Ascending aorta (tissue), 2 donors: Measurements from ENCODE around the gene COQ2. TPM values are rescaled to one million over a fixed set of nuclear protein-coding genes. Genes with fewer than 3 reads are reported as not detected.

Experiments
- DNase-seq, 2 donors: peaks; one replicate each; pipeline ENCODE4 v3.0.0-alpha.2; 2019; ENCODE audit warnings: low spot score in 2 of 2
- H3K27ac ChIP-seq, 2 donors: fragments of 200-600 bp; sonication (generic); one replicate each; pipeline ENCODE4 v1.5.1; 2016 to 2017; ENCODE audit warnings: mild to moderate bottlenecking in 1 of 2
- H3K27me3 ChIP-seq: fragments of 200-600 bp; sonication (generic); one replicate; pipeline ENCODE4 v1.5.1; 2017
- H3K36me3 ChIP-seq, 2 donors: fragments of 200-600 bp; sonication (generic); one replicate each; pipeline ENCODE4 v1.5.1; 2016
- H3K4me1 ChIP-seq, 2 donors: fragments of 200-600 bp; sonication (generic); one replicate each; pipeline ENCODE4 v1.5.1; 2016 to 2017; ENCODE audit warnings: mild to moderate bottlenecking in 1 of 2
- H3K4me3 ChIP-seq, 2 donors: fragments of 200-600 bp; sonication (generic); one replicate each; pipeline ENCODE4 v1.5.1; 2016 to 2017; ENCODE audit warnings: mild to moderate bottlenecking in 1 of 2
- H3K9me3 ChIP-seq, 2 donors: fragments of 200-600 bp; sonication (generic); one replicate each; pipeline ENCODE4 v1.5.1; 2016
- intact Hi-C: fragments of 100-400 bp; cut with DNase I; formaldehyde crosslinking; loops from one replicate; pipeline ENCODE4 v1.15.1; 2023
- total RNA-seq: library from RNA; depleted of rRNA; stranded (reverse); fragments of >200 nt; gene quantifications from one replicate; pipeline ENCODE4 v1.1.0, GENCODE V29; 2016
- TF ChIP-seq, protein P1 (sequence below), 3 experiments: fragments of 200-600 bp in 2 of 3; fragments of 450-650 bp in 1 of 3; sonication (generic) in 2 of 3; IDR thresholded peaks; one replicate each; pipeline ENCODE4 v1.5.1; 2016 to 2019; ENCODE audit warnings: antibody characterized with exemption in 3 of 3, mild to moderate bottlenecking in 1 of 3, moderate library complexity in 1 of 3

Gene COQ2
- total RNA-seq, 1 donor from 2014 or later: 9.7 TPM

DNA sequence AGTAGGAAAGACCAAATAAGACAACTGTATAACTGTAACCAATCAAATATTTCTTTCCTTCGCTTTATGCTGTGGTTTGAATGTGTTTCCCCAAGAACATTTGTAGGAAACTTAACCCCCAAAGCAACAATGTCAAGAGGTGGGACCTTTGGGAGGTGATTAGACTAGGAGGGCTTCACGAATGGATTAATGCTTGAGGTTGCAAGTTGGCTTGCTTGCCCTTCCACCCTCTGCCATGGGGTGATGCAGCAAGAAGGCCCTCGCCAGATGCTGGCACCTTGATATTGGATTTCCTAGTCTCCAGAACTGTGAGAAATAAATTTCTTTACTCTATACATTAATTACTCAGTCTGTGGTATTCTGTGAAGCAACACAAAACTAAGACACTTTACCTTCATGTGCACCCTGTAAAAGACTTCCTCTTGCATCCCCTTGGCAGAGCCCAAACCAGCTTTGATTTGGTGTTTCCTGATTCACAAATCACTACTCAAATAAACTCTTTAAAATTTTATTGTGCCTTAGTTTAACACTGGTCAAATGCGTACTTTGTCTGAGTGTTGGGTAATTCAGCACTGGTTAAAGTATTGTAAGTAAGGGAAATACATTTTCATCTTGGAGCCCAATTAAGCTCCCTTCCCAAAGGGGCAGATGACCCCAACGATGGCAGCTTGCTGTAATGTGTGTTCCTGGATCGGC lies 59.9 kb downstream of the COQ2 start:
- Histone ChIP-seq H3K36me3 (no peaks in the 10 kb centered on the region), H3K4me1 (no peaks in the 10 kb centered on the region), H3K9me3 (no peaks in the 10 kb centered on the region), H3K27me3 (no peaks in the 10 kb centered on the region), H3K4me3 (no peak overlapping the region), H3K27ac (no peak overlapping the region)
- intact Hi-C loops: no loop called here
- DNase-seq: no peak
- TF ChIP-seq, protein P1, sequence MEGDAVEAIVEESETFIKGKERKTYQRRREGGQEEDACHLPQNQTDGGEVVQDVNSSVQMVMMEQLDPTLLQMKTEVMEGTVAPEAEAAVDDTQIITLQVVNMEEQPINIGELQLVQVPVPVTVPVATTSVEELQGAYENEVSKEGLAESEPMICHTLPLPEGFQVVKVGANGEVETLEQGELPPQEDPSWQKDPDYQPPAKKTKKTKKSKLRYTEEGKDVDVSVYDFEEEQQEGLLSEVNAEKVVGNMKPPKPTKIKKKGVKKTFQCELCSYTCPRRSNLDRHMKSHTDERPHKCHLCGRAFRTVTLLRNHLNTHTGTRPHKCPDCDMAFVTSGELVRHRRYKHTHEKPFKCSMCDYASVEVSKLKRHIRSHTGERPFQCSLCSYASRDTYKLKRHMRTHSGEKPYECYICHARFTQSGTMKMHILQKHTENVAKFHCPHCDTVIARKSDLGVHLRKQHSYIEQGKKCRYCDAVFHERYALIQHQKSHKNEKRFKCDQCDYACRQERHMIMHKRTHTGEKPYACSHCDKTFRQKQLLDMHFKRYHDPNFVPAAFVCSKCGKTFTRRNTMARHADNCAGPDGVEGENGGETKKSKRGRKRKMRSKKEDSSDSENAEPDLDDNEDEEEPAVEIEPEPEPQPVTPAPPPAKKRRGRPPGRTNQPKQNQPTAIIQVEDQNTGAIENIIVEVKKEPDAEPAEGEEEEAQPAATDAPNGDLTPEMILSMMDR (IDR thresholded peaks at IDR 0.05): no peak

DNA sequence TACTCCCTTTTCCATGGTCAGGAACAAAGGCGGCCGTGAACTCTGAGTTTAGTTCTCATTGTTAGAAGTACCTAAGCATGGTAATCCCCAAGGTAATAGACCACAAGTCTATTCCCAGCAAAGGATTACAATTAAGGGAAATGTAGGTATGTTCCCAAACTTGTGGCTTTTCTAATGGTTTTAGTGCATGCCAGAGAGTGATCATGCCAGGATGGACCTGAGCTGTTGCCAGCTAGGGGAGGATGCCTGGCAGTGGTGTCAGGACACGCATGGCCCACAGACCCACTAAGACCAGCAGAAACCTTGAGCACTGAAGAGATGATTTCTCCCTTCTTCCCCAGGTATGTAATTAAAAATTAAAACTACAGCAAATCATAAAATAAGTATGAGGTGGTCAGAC lies 60.8 kb downstream of the COQ2 start:
- H3K4me3 ChIP-seq: no peak overlapping the region
- H3K9me3 ChIP-seq: no peaks in the 10 kb centered on the region
- no peaks in the 10 kb centered on the region for H3K27me3 ChIP-seq
- H3K4me1 ChIP-seq: no peaks in the 10 kb centered on the region
- no peak overlapping the region for H3K27ac ChIP-seq
- DNase-seq: no peak
- TF ChIP-seq, protein P1 (IDR thresholded peaks at IDR 0.05): no peak
- H3K36me3 ChIP-seq: no peaks in the 10 kb centered on the region
- intact Hi-C loops: no loop called here

GRCh38 chr4:83221897-83222441 lies 62.6 kb downstream of the COQ2 start:
- H3K27ac ChIP-seq: no peak overlapping the region
- H3K36me3 ChIP-seq: no peaks in the 10 kb centered on the region
- H3K9me3 ChIP-seq: no peaks in the 10 kb centered on the region
- TF ChIP-seq, protein P1 (IDR thresholded peaks at IDR 0.05): no peak
- DNase-seq: no peak
- intact Hi-C loops: no loop called here
- no peaks in the 10 kb centered on the region for H3K27me3 ChIP-seq
- H3K4me1 ChIP-seq: no peaks in the 10 kb centered on the region
- H3K4me3 ChIP-seq: no peak overlapping the region

DNA sequence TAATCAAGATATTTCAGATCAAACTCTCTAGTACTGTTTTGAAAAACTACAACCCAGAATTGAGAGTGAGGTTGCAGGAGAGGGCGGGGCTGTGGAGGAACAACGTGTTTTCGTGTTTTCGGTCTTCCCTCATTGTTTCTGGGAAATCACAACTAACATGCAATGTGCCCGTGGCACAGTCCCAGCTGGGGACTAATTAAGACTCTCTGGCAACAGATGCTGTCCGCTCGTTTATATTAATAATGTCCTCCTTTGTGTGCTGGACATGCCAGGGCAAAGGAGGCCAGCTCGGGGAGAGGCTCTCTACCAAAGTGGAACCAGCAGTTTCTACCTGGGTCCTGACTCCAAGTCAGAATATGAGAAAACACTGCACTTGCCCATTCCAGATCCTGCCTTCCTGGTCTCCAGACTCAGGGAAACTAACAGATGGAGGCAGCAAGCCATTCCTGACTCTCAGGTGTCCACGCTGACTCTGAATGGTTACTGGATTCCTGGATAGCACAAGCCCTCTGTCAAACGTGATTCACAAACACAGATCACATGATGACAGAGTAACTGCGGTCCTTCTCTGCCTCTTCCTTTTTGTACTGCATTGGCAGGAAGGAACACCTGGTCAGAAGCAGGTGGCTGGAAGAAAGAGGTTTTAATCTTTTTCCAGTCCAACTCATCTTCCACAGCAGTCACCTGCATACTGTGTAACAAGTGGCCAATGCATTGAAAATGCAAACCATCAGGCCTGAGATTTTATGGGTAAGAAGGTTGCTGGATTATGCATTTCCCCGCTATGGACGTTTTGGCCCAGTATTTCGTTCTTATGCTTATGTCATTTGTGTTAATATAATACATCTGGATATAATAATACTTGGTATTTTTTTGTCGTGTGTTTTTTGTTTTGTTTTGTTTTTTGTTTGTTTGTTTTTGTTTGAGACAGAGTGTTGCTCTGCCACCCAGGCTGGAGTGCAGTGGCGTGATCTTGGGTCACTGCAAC lies 65.0 kb downstream of the COQ2 start:
- TF ChIP-seq, protein P1 (IDR thresholded peaks at IDR 0.05): no peak
- Histone ChIP-seq H3K27ac (no peak overlapping the region), H3K9me3 (no peaks in the 10 kb centered on the region), H3K4me3 (no peak overlapping the region), H3K27me3 (no peaks in the 10 kb centered on the region), H3K36me3 (no peaks in the 10 kb centered on the region), H3K4me1 (no peaks in the 10 kb centered on the region)
- intact Hi-C loops: no loop called here
- DNase-seq: no peak

DNA sequence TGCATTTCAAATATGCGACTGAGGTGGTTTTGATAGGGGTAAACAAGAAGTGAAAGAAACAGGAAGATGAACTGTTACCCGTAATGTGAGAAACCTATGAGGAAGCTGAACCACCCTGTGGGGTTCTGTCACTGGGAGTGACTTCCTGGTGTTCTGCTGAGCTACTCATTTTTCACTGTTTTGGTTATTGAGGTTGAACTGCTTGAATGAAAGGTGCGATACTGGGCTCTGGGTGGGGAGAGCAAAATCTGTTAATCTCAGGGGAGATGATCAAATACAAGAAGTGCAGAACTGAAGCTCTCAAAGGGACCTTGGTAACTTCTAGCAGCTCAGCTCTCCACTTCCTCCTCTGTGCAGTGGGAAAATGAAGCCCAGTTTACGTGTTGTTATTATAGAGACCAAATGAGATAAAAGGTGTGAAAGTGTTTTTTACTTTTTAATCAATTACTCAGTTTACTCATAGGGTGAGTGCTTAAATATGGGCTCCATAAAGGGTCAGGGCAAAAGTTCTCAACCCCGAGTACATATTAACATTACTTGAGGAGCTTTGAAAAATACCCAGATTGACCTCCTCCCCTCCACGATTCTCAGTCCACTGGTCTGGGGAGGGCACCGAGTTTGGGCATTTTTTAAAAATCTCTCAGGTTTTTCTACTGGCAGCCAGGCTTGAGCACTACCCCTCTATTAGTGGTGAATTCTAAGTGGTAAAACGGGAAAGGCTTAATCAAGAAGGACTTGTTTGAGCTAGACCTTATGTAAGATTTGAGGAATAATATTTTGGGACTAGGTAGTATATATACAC lies 66.7 kb downstream of the COQ2 start:
- Histone ChIP-seq H3K36me3 (no peaks in the 10 kb centered on the region), H3K4me3 (no peak overlapping the region), H3K9me3 (no peaks in the 10 kb centered on the region), H3K4me1 (no peaks in the 10 kb centered on the region), H3K27me3 (no peaks in the 10 kb centered on the region), H3K27ac (no peak overlapping the region)
- TF ChIP-seq, protein P1 (IDR thresholded peaks at IDR 0.05): no peak
- intact Hi-C loops: no loop called here
- no peak for DNase-seq
